Neural progenitor cell (in vitro differentiated cells): ENCODE measurements around the gene PLPPR2. TPM values are rescaled to one million over a fixed set of nuclear protein-coding genes. Genes with fewer than 3 reads are reported as not detected.

Experiments used
- DNase-seq: peaks from one replicate; pipeline ENCODE4 v3.0.0-alpha.2; 2016; ENCODE audit warnings: low spot score
- H2AFZ ChIP-seq: fragments of 200-600 bp; sonication (generic); replicated peaks from 2 replicates; pipeline ENCODE4 v1.6.1; 2016; ENCODE audit warnings: antibody characterized with exemption
- H3F3A ChIP-seq: fragments of 200-600 bp; sonication (generic); 2 replicates; pipeline ENCODE4 v1.6.1; 2016; ENCODE audit warnings: antibody characterized with exemption, low read depth
- H3K27ac ChIP-seq: fragments of 200-600 bp; sonication (generic); 2 replicates; pipeline ENCODE4 v1.5.1; 2016; ENCODE audit warnings: mild to moderate bottlenecking
- H3K27me3 ChIP-seq: fragments of 200-600 bp; sonication (generic); 2 replicates; pipeline ENCODE4 v1.6.1; 2016; ENCODE audit warnings: mild to moderate bottlenecking, moderate library complexity
- H3K36me3 ChIP-seq: fragments of 200-600 bp; sonication (generic); 2 replicates; pipeline ENCODE4 v1.5.1; 2016
- H3K4me1 ChIP-seq: fragments of 200-600 bp; sonication (generic); 2 replicates; pipeline ENCODE4 v1.6.1; 2016; ENCODE audit warnings: mixed run types
- H3K4me2 ChIP-seq: fragments of 200-600 bp; sonication (generic); 2 replicates; pipeline ENCODE4 v1.6.1; 2016
- H3K4me3 ChIP-seq: fragments of 200-600 bp; sonication (generic); 2 replicates; pipeline ENCODE4 v1.5.1; 2016
- H3K79me2 ChIP-seq: fragments of 200-600 bp; sonication (generic); 2 replicates; pipeline ENCODE4 v1.6.1; 2016; ENCODE audit warnings: low read depth
- H3K9ac ChIP-seq: fragments of 200-600 bp; sonication (generic); 2 replicates; pipeline ENCODE4 v1.6.1; 2016
- H3K9me3 ChIP-seq: fragments of 200-600 bp; sonication (generic); 2 replicates; pipeline ENCODE4 v1.5.1; 2016; ENCODE audit warnings: low read depth
- H4K20me1 ChIP-seq: fragments of 200-600 bp; sonication (generic); 2 replicates; pipeline ENCODE4 v1.6.1; 2016; ENCODE audit warnings: low read depth
- H3K27ac Mint-ChIP-seq: 3 replicates; pipeline ENCODE4 v1.8.0; 2021; ENCODE audit warnings: mixed read lengths
- H3K27me3 Mint-ChIP-seq: 2 replicates; pipeline ENCODE4 v1.8.0; 2022; ENCODE audit warnings: low read depth, mild to moderate bottlenecking, inconsistent platforms, moderate library complexity, mixed read lengths; ENCODE audit not compliant: insufficient read depth
- H3K36me3 Mint-ChIP-seq: 3 replicates; pipeline ENCODE4 v1.8.0; 2021; ENCODE audit warnings: mixed read lengths
- H3K4me1 Mint-ChIP-seq: 3 replicates; pipeline ENCODE4 v1.8.0; 2021; ENCODE audit warnings: mixed read lengths
- H3K4me3 Mint-ChIP-seq: 3 replicates; pipeline ENCODE4 v1.8.0; 2021; ENCODE audit warnings: mild to moderate bottlenecking, moderate library complexity, mixed read lengths
- H3K9me3 Mint-ChIP-seq: 3 replicates; pipeline ENCODE4 v1.8.0; 2020; ENCODE audit warnings: mixed read lengths
- CTCF ChIP-seq: fragments of 200-600 bp; sonication (generic); IDR thresholded peaks from 2 replicates; pipeline ENCODE4 v1.5.1; 2017; ENCODE audit warnings: antibody characterized with exemption, mild to moderate bottlenecking
- EZH2 ChIP-seq: fragments of 200-600 bp; sonication (generic); IDR thresholded peaks from 2 replicates; pipeline ENCODE4 v1.6.1; 2017; ENCODE audit warnings: antibody characterized with exemption, mild to moderate bottlenecking, moderate library complexity
- EZH2phosphoT487 ChIP-seq: fragments of 200-600 bp; sonication (generic); IDR thresholded peaks from 2 replicates; pipeline ENCODE4 v1.6.1; 2017; ENCODE audit warnings: antibody characterized with exemption
- total RNA-seq: library from RNA; depleted of rRNA; stranded (reverse); fragments of >200 nt; gene quantifications from 2 replicates; pipeline ENCODE4 v1.2.3, GENCODE V29; 2015; ENCODE audit warnings: low replicate concordance

The PLPPR2 gene
- total RNA-seq, 1 donor from 2014 or later = 0.80 TPM

- peaks cover 35% of the 10 kb centered on the region for H3K4me1 Mint-ChIP-seq
- H3K4me3 ChIP-seq = peak overlapping the region; percentile 71
- peak overlapping the region; percentile 93 for H3K4me3 Mint-ChIP-seq
- no peaks in the 10 kb centered on the region for H3K79me2 ChIP-seq
- no peak overlapping the region for H3K27ac Mint-ChIP-seq
- no peaks in the 10 kb centered on the region for H3K9me3 Mint-ChIP-seq
- no peak for DNase-seq
- no peaks in the 10 kb centered on the region for H3K36me3 ChIP-seq
- peak overlapping the region; percentile 78 for H3K4me2 ChIP-seq
- H3K9me3 ChIP-seq = no peaks in the 10 kb centered on the region
- H2AFZ ChIP-seq = no peak overlapping the region
- H3K27me3 Mint-ChIP-seq = peaks cover 24% of the 10 kb centered on the region
- H3K36me3 Mint-ChIP-seq = peaks cover 3% of the 10 kb centered on the region
- H3K4me1 ChIP-seq = no peaks in the 10 kb centered on the region
- H4K20me1 ChIP-seq = peaks cover 15% of the 10 kb centered on the region
- H3K9ac ChIP-seq = no peak overlapping the region
- H3K27ac ChIP-seq = no peak overlapping the region
- peaks cover 57% of the 10 kb centered on the region for H3F3A ChIP-seq
- H3K27me3 ChIP-seq = peaks cover 23% of the 10 kb centered on the region
- TF ChIP-seq EZH2 (no peak), EZH2phosphoT487 (no peak), CTCF (no peak)
Measured at GRCh38 chr19:11379857-11380350, 24.7 kb downstream of the PLPPR2 start.

GRCh38 chr19:11380653-11381537 is 25.7 kb downstream of the PLPPR2 start:
- no peak overlapping the region for H3K9ac ChIP-seq
- H3K4me1 ChIP-seq = no peaks in the 10 kb centered on the region
- TF ChIP-seq CTCF (peak; percentile 73), EZH2 (no peak), EZH2phosphoT487 (no peak)
- H3K27me3 Mint-ChIP-seq = peaks cover 30% of the 10 kb centered on the region
- H3K4me1 Mint-ChIP-seq = peaks cover 32% of the 10 kb centered on the region
- peaks cover 57% of the 10 kb centered on the region for H3F3A ChIP-seq
- no peaks in the 10 kb centered on the region for H3K79me2 ChIP-seq
- peak overlapping the region; percentile 83 for H2AFZ ChIP-seq
- H3K27ac Mint-ChIP-seq = peak overlapping the region; percentile 78
- H3K9me3 Mint-ChIP-seq = no peaks in the 10 kb centered on the region
- H3K27ac ChIP-seq = peak overlapping the region; percentile 14
- H3K4me3 ChIP-seq = peak overlapping the region; percentile 71
- H3K4me3 Mint-ChIP-seq = peak overlapping the region; percentile 93
- H3K36me3 Mint-ChIP-seq = peaks cover 3% of the 10 kb centered on the region
- peaks cover 15% of the 10 kb centered on the region for H4K20me1 ChIP-seq
- H3K9me3 ChIP-seq = no peaks in the 10 kb centered on the region
- peak overlapping the region; percentile 78 for H3K4me2 ChIP-seq
- no peaks in the 10 kb centered on the region for H3K36me3 ChIP-seq
- peaks cover 23% of the 10 kb centered on the region for H3K27me3 ChIP-seq
- DNase-seq = peak; percentile 98

- Histone ChIP-seq H3K4me1 (no peaks in the 10 kb centered on the region), H3K36me3 (no peaks in the 10 kb centered on the region), H3K27me3 (peaks cover 23% of the 10 kb centered on the region), H4K20me1 (peaks cover 15% of the 10 kb centered on the region), H3K27ac (no peak overlapping the region), H3K4me3 (peak overlapping the region; percentile 51), H3K79me2 (no peaks in the 10 kb centered on the region), H3K9ac (no peak overlapping the region), H2AFZ (no peak overlapping the region), H3K9me3 (no peaks in the 10 kb centered on the region), H3K4me2 (peak overlapping the region; percentile 75), H3F3A (peaks cover 54% of the 10 kb centered on the region)
- Mint-ChIP-seq H3K27me3 (peaks cover 33% of the 10 kb centered on the region), H3K36me3 (no peaks in the 10 kb centered on the region), H3K4me1 (peaks cover 24% of the 10 kb centered on the region), H3K4me3 (peak overlapping the region; percentile 93), H3K9me3 (no peaks in the 10 kb centered on the region), H3K27ac (no peak overlapping the region)
- DNase-seq = peak; percentile 68
- TF ChIP-seq CTCF (peak; percentile 74), EZH2 (peak; percentile 70), EZH2phosphoT487 (peak; percentile 51)
Measured at GRCh38 chr19:11382898-11383705, 27.9 kb downstream of the PLPPR2 start.
